GM12878 (cell line): ENCODE results near the gene APBA3. TPM values are rescaled to one million over a fixed set of nuclear protein-coding genes. Genes with fewer than 3 reads are reported as not detected.

Experiments used
- ATAC-seq: fragments of 200-7000 bp; cut with Tn5 transposase; 3 replicates; pipeline ENCODE4 v1.9.1; 2020; ENCODE audit warnings: mild to moderate bottlenecking, moderate library complexity
- BruUV-seq: library from RNA; stranded (reverse); fragments of 400-500 nt; replicated peaks from 2 replicates; lab custom pipeline; 2021; lab: Mats Ljungman, UMichigan
- CTCF ChIA-PET: fragments of 300-600 bp; sonication (Branson Sonifier 250); formaldehyde crosslinking; extraction: SDS; loops from one replicate; lab custom pipeline; 2021; ENCODE audit warnings: inconsistent platforms; lab: Yijun Ruan, JAX
- POLR2A ChIA-PET: fragments of 350-600 bp; formaldehyde crosslinking; extraction: SDS; loops from one replicate; lab custom pipeline; 2021; ENCODE audit warnings: inconsistent platforms; lab: Charles Lee
- RAD21 ChIA-PET: fragments of 300-600 bp; sonication (Branson Sonifier 250); formaldehyde crosslinking; loops from one replicate; lab custom pipeline; 2023; ENCODE audit warnings: antibody characterized with exemption; ENCODE audit not compliant: unreplicated experiment; lab: Charles Lee
- SMC1A ChIA-PET: fragments of 300-600 bp; sonication (Branson Sonifier 250); formaldehyde crosslinking; loops from one replicate; lab custom pipeline; 2023; ENCODE audit not compliant: unreplicated experiment, uncharacterized antibody; lab: Charles Lee
- DNase-seq: peaks from one replicate; pipeline ENCODE4 v3.0.0-alpha.2; 2011; ENCODE audit warnings: low read depth, low spot score
- FAIRE-seq: peaks from 3 replicates; lab custom pipeline; 2011; peaks lifted over from hg19 to GRCh38; lab: Jason Lieb, UNC
- H2AFZ ChIP-seq: 2 replicates; pipeline ENCODE4 v1.6.0; 2011; ENCODE audit warnings: low read depth, low read length, control low read depth; ENCODE audit not compliant: control insufficient read depth
- H3K27ac ChIP-seq: 2 replicates; pipeline ENCODE4 v1.5.1; 2011; ENCODE audit warnings: control low read depth; ENCODE audit not compliant: control insufficient read depth, insufficient read depth
- H3K27me3 ChIP-seq, 2 experiments: replicated peaks in 1 of 2; 2 replicates each; pipeline versions ENCODE4 v1.6.0 to v1.6.1; 2011; ENCODE audit warnings: low read length in 1 of 2; ENCODE audit not compliant: control insufficient read depth in 2 of 2, insufficient read depth in 2 of 2
- H3K36me3 ChIP-seq, 2 experiments: 2 replicates each; pipeline ENCODE4 v1.5.1; 2011; ENCODE audit warnings: low read length in 1 of 2; ENCODE audit not compliant: control insufficient read depth in 2 of 2, insufficient read depth in 2 of 2
- H3K4me1 ChIP-seq: 2 replicates; pipeline ENCODE4 v1.6.1; 2011; ENCODE audit warnings: mild to moderate bottlenecking, low read length, moderate library complexity, mixed read lengths; ENCODE audit not compliant: control insufficient read depth, insufficient read depth
- H3K4me2 ChIP-seq: 2 replicates; pipeline ENCODE4 v1.6.0; 2011; ENCODE audit warnings: control low read depth; ENCODE audit not compliant: control insufficient read depth, insufficient read depth
- H3K4me3 ChIP-seq: fragments of 200-600 bp; sonication (generic); 2 replicates; pipeline ENCODE4 v1.5.1; 2016
- H3K79me2 ChIP-seq: 2 replicates; pipeline ENCODE4 v1.6.0; 2011; ENCODE audit warnings: low read length; ENCODE audit not compliant: control insufficient read depth, insufficient read depth
- H3K9ac ChIP-seq: 2 replicates; pipeline ENCODE4 v1.8.0; 2011; ENCODE audit warnings: low read length, control low read depth, mixed read lengths; ENCODE audit not compliant: control insufficient read depth, insufficient read depth
- H3K9me3 ChIP-seq: replicated peaks from 3 replicates; pipeline ENCODE4 v1.5.1; 2011; ENCODE audit warnings: mild to moderate bottlenecking, low read length; ENCODE audit not compliant: control insufficient read depth, insufficient read depth
- H4K20me1 ChIP-seq: 2 replicates; pipeline ENCODE4 v1.6.0; 2011; ENCODE audit not compliant: control insufficient read depth, insufficient read depth
- DPF2 ChIP-seq: fragments of 450-650 bp; IDR thresholded peaks from 2 replicates; pipeline ENCODE4 v1.6.1; 2017; ENCODE audit warnings: mild to moderate bottlenecking
- NFYA ChIP-seq: IDR thresholded peaks from 2 replicates; pipeline ENCODE4 v1.6.1; 2011; ENCODE audit warnings: low read depth, mild to moderate bottlenecking, low read length, improper control_type of control experiment, borderline replicate concordance
- RELA ChIP-seq: fragments of 450-650 bp; IDR thresholded peaks from 2 replicates; pipeline ENCODE4 v1.8.0; 2014; ENCODE audit warnings: borderline replicate concordance; ENCODE audit not compliant: partially characterized antibody
- ZNF592 ChIP-seq: fragments of 450-650 bp; IDR thresholded peaks from 2 replicates; pipeline ENCODE4 v1.6.1; 2017; ENCODE audit warnings: mild to moderate bottlenecking, moderate library complexity
- WGBS: methylation state at CpG from one replicate; pipeline ENCODE4 v1.1.6; 2016; ENCODE audit warnings: low lambda C conversion rate; ENCODE audit not compliant: insufficient replicate concordance, insufficient coverage; ENCODE audit errors: missing lambda C conversion rate; 5-methylcytosine and 5-hydroxymethylcytosine counted together
- in situ Hi-C: fragments of 300-500 bp; cut with MboI; formaldehyde crosslinking; loops from 9 replicates; pipeline ENCODE4 v1.14.3; 2018; ENCODE audit warnings: mixed read lengths
- intact Hi-C: fragments of 100-400 bp; cut with micrococcal nuclease; formaldehyde crosslinking; loops from one replicate; pipeline ENCODE4 v1.14.2; 2022; ENCODE audit not compliant: unreplicated experiment
- polyA plus RNA-seq, 11 experiments: library from polyadenylated mRNA; depleted of rRNA in 4 of 11; unstranded in 6 of 11; stranded (reverse) in 5 of 11; fragments of >200 nt; fragmentation: Nextera tagmentation in 4 of 11; fragmentation: Illumina TruSeq in 1 of 11; extraction: Ambion mirVana in 4 of 11; extraction: Trizol in 1 of 11; gene quantifications; 1 replicate in 1 of 11; 2 replicates in 10 of 11; pipeline versions ENCODE4 v1.2.1 to v1.2.3, GENCODE V29; 2011 to 2016; ENCODE audit warnings: inconsistent platforms in 2 of 11, missing spikeins in 2 of 11, low read depth in 1 of 11
- total RNA-seq, 4 experiments: library from RNA; depleted of rRNA in 3 of 4; stranded (reverse); fragments of >200 nt in 3 of 4; fragmentation: Illumina TruSeq in 1 of 4; extraction: Trizol in 1 of 4; gene quantifications; 2 replicates each; pipeline versions ENCODE4 v1.2.1 to v1.2.3, GENCODE V29; 2013 to 2021

The APBA3 gene
- total and polyA plus RNA-seq, 10 of the 15 experiments (the other 5 are each of a cell fraction or from before 2014, with no cell fraction given), result 0.31 to 36.4 (median 18.3) TPM

DNA sequence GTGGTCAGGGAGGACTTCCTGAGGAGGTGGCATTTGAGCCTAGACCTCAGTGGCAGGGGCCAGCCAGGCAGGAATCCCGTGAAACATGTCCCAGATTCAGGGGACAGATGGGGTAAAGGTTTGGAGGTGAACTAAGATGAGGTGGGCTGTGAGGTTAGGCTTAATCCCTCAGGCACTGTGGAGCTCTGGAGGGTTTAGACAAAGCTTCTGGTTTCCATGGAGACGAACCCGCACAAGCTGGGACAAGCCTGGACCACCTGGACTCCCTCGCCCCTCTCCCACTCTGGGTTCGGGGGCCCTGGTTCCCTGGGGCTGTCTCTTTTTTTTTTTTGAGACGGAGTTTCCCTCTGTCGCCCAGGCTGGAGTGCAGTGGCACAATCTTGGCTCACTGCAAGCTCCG lies 37.6 kb downstream of the APBA3 start (continued):
- no peak for TF ChIP-seq DPF2

- ChIA-PET POLR2A (no interaction called here), CTCF (no interaction called here), SMC1A (no interaction called here), RAD21 (interaction anchor here (0.7 kb wide), 1 partner anchor 306 kb away, joined by 3 read pairs; no protein-coding TSS in a partner anchor)
- H3K4me2 ChIP-seq, result no peak overlapping the region
- no peaks in the 10 kb centered on the region for H4K20me1 ChIP-seq
- BruUV-seq, result no TSS peak
- no peak overlapping the region for H3K27ac ChIP-seq
- no peaks in the 10 kb centered on the region for H3K36me3 ChIP-seq
- no peak overlapping the region for H3K9ac ChIP-seq
- DNase-seq, result no peak
- peaks cover 1 to 3% of the 10 kb centered on the region in 2 experiments; a peak in 1 of 4 replicates for H3K27me3 ChIP-seq
- no peak overlapping the region for H3K4me3 ChIP-seq
- no peak for ATAC-seq
- H3K4me1 ChIP-seq, result no peaks in the 10 kb centered on the region
- H3K9me3 ChIP-seq, result no peaks in the 10 kb centered on the region
- intact Hi-C loops (no loop called here), in situ Hi-C loops (no loop called here)
- H2AFZ ChIP-seq, result no peak overlapping the region
- 87% methylated on average over 5 of the region's 5 CpGs for WGBS
- TF ChIP-seq ZNF592 (no peak), RELA (no peak), NFYA (no peak)
- H3K79me2 ChIP-seq, result no peaks in the 10 kb centered on the region
- FAIRE-seq, result no peak
Observed at GRCh38 chr19:3723110-3723488, 38.4 kb downstream of the APBA3 start.
